Measurements from ENCODE around the gene KDM3B. TPM values are rescaled to one million over a fixed set of nuclear protein-coding genes. Genes with fewer than 3 reads are reported as not detected.

KDM3B gene
- total and polyA plus RNA-seq, 2 experiments from 2014 or later, result 25.8 to 86.6 TPM

- DNase-seq (ENCODE audit: low spot score), result peak; percentile 93
- Mint-ChIP-seq H3K36me3 (ENCODE audit: low read depth) (peaks cover 23% of the 10 kb centered on the region), H3K27me3 (ENCODE audit: insufficient read depth, low read depth, poor library complexity) (peaks cover 5% of the 10 kb centered on the region), H3K4me3 (peak within 1 kb of the TSS; percentile 97), H3K4me1 (peaks cover 22% of the 10 kb centered on the region), H3K9me3 (no peaks in the 10 kb centered on the region), H3K27ac (peak within 1 kb of the TSS; percentile 100)
- Histone ChIP-seq H3K9me2 (ENCODE audit: insufficient read depth) (no peaks in the 10 kb centered on the region), H3K4me3 (peak within 1 kb of the TSS; percentile 85), H3K27me3 (ENCODE audit: insufficient read depth) (no peaks in the 10 kb centered on the region), H3F3A (replicated peaks; ENCODE audit: low read depth) (no peaks in the 10 kb centered on the region), H3K36me3 (ENCODE audit: insufficient read depth) (peaks cover 11% of the 10 kb centered on the region), H3K4me1 (ENCODE audit: insufficient read depth) (peaks cover 12% of the 10 kb centered on the region; the same call in 1 of the 2 replicates), H3K79me2 (replicated peaks; ENCODE audit: insufficient read depth) (peaks cover 46% of the 10 kb centered on the region), H3K27ac (ENCODE audit: low read depth) (peak within 1 kb of the TSS; percentile 100), H3K4me2 (peak within 1 kb of the TSS; percentile 99), H4K20me1 (replicated peaks; ENCODE audit: insufficient read depth) (0 out of 2 replicates have a peak, but pooled peaks cover 6% of the 10 kb centered on the region), H2AFZ (peak within 1 kb of the TSS; percentile 98)
- no peak for TF ChIP-seq ZNF114 (CRISPR knock-in tag; IDR thresholded peaks at IDR 0.05)
- TF ChIP-seq STAT1 (IDR thresholded peaks at IDR 0.05; ENCODE audit: unreplicated experiment), result no peak
- TF ChIP-seq CTCF (conservative IDR thresholded peaks at IDR 0.05; ENCODE audit: low read depth in 2 of 2), result no peak; a peak in 1 of 4 replicates
- no peak for TF ChIP-seq EZH2phosphoT487 (IDR thresholded peaks at IDR 0.05; ENCODE audit: unreplicated experiment)
- no peak for TF ChIP-seq NANOG (IDR thresholded peaks at IDR 0.05; ENCODE audit: borderline replicate concordance)
- no peak for TF ChIP-seq JUNB (IDR thresholded peaks at IDR 0.05; ENCODE audit: unreplicated experiment)
- TF ChIP-seq ETS1 (IDR thresholded peaks at IDR 0.05), result peak; percentile 38; the same call in 1 of the 2 replicates
- no peak for TF ChIP-seq CREB1 (CRISPR knock-in tag; IDR thresholded peaks at IDR 0.05; ENCODE audit: low read depth)
- TF ChIP-seq POLR2AphosphoS5 (IDR thresholded peaks at IDR 0.05; ENCODE audit: low read depth), result peak; percentile 100
- peak; percentile 22 for TF ChIP-seq REST (IDR thresholded peaks at IDR 0.05; ENCODE audit: unreplicated experiment)
- TF ChIP-seq EZH2 (IDR thresholded peaks at IDR 0.05; ENCODE audit: low read depth, unreplicated experiment), result no peak
- peak; percentile 48; the same call in 1 of the 2 replicates for TF ChIP-seq ZNF331 (CRISPR knock-in tag; IDR thresholded peaks at IDR 0.05; ENCODE audit: low read depth)
- no peak for TF ChIP-seq ZNF462 (CRISPR knock-in tag; IDR thresholded peaks at IDR 0.05)
- ATAC-seq, result peak; percentile 87
Measured at GRCh38 chr5:138337685-138338410, 14.6 kb upstream of the KDM3B start, which contains the start of gene FAM53C. TSS of gene FAM53C (plus strand) at chr5:138338266. CDS start at chr5:138341336, 3,070 bp downstream.

Data from GM23338 (cell line).